ENCODE measurements around the gene ZNF280C. TPM values are rescaled to one million over a fixed set of nuclear protein-coding genes. Genes with fewer than 3 reads are reported as not detected.

Gene ZNF280C
- total RNA-seq, 1 experiment from 2014 or later, result 8.1 TPM

Other genes starting within 250 kb of the ZNF280C start
- gene ELF4, start 158.4 kb downstream of the ZNF280C start, total RNA-seq (2014; rRNA removed; shearing (Covaris generic)), result 11.4 and 11.9 TPM in 2 replicates
- gene AIFM1, start 103.1 kb downstream of the ZNF280C start, total RNA-seq (2014; rRNA removed; shearing (Covaris generic)), result 35.4 and 37.8 TPM in 2 replicates
- not detected in 2 replicates for gene RAB33A, start 96.9 kb downstream of the ZNF280C start, total RNA-seq (2014; rRNA removed; shearing (Covaris generic))
- 16.7 and 30.6 TPM in 2 replicates for gene SLC25A14, start 71.0 kb upstream of the ZNF280C start, total RNA-seq (2014; rRNA removed; shearing (Covaris generic))
- gene GPR119, start 116.8 kb upstream of the ZNF280C start, total RNA-seq (2014; rRNA removed; shearing (Covaris generic)), result not detected in 2 replicates
- 39.8 and 45.6 TPM in 2 replicates for gene RBMX2, start 133.1 kb upstream of the ZNF280C start, total RNA-seq (2014; rRNA removed; shearing (Covaris generic))

Data from H4 (cell line).